NB4 (cell line): ENCODE data around the gene RBMY1A1.
"Not testable (repeated sequence)": the region's sequence is repeated elsewhere in the genome, so short reads cannot be mapped to it uniquely, and the experiment has no call there.

Source experiments
- MAX ChIP-seq: IDR thresholded peaks from 2 replicates; pipeline ENCODE4 v1.6.1; 2011; ENCODE audit warnings: low read depth, low read length
- MYC ChIP-seq: IDR thresholded peaks from 2 replicates; pipeline ENCODE4 v1.6.1; 2011; ENCODE audit warnings: low read depth, low read length
- POLR2A ChIP-seq: IDR thresholded peaks from 2 replicates; pipeline ENCODE4 v1.6.1; 2011; ENCODE audit warnings: mild to moderate bottlenecking; ENCODE audit not compliant: insufficient read length; ENCODE audit errors: extremely low read depth
- TF ChIP-seq, protein P1 (sequence below): IDR thresholded peaks from one replicate; pipeline ENCODE4 v1.5.1; 2012; ENCODE audit warnings: low read depth, low read length

GRCh38 chrY:21511038-21511437 lies 23.6 kb upstream of the RBMY1A1 start, which contains the start of gene RBMY1B:
- not testable (repeated sequence) for TF ChIP-seq MYC, POLR2A, MAX
- TF ChIP-seq, protein P1, sequence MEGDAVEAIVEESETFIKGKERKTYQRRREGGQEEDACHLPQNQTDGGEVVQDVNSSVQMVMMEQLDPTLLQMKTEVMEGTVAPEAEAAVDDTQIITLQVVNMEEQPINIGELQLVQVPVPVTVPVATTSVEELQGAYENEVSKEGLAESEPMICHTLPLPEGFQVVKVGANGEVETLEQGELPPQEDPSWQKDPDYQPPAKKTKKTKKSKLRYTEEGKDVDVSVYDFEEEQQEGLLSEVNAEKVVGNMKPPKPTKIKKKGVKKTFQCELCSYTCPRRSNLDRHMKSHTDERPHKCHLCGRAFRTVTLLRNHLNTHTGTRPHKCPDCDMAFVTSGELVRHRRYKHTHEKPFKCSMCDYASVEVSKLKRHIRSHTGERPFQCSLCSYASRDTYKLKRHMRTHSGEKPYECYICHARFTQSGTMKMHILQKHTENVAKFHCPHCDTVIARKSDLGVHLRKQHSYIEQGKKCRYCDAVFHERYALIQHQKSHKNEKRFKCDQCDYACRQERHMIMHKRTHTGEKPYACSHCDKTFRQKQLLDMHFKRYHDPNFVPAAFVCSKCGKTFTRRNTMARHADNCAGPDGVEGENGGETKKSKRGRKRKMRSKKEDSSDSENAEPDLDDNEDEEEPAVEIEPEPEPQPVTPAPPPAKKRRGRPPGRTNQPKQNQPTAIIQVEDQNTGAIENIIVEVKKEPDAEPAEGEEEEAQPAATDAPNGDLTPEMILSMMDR: not testable (repeated sequence)
